Parathyroid adenoma (tissue), 2 donors: ENCODE measurements around the gene CCSER2.
"Not testable (repeated sequence)": the region's sequence is repeated elsewhere in the genome, so short reads cannot be mapped to it uniquely, and the experiment has no call there.

Experiments used
- H2AFZ ChIP-seq: fragments of 300-600 bp; sonication (generic); one replicate; pipeline ENCODE4 v1.7.0; 2017; ENCODE audit warnings: antibody characterized with exemption, mild to moderate bottlenecking
- H3K27ac ChIP-seq: fragments of 300-600 bp; sonication (generic); one replicate; pipeline ENCODE4 v1.7.0; 2017
- H3K27me3 ChIP-seq: fragments of 300-600 bp; sonication (generic); one replicate; pipeline ENCODE4 v1.7.0; 2017; ENCODE audit warnings: low read length; ENCODE audit not compliant: control insufficient read depth, insufficient read depth
- H3K36me3 ChIP-seq: fragments of 300-600 bp; sonication (generic); one replicate; pipeline ENCODE4 v1.7.0; 2017; ENCODE audit warnings: low read length; ENCODE audit not compliant: control insufficient read depth, insufficient read depth
- H3K4me1 ChIP-seq: fragments of 300-600 bp; sonication (generic); one replicate; pipeline ENCODE4 v1.7.0; 2017; ENCODE audit warnings: control low read depth
- H3K4me2 ChIP-seq: fragments of 300-600 bp; sonication (generic); one replicate; pipeline ENCODE4 v1.7.0; 2017; ENCODE audit warnings: low read length
- H3K4me3 ChIP-seq: fragments of 300-600 bp; sonication (generic); one replicate; pipeline ENCODE4 v1.7.0; 2017; ENCODE audit warnings: low read depth, low read length
- H3K79me2 ChIP-seq: fragments of 300-600 bp; sonication (generic); one replicate; pipeline ENCODE4 v1.7.0; 2017; ENCODE audit warnings: control low read depth
- H3K9ac ChIP-seq: fragments of 300-600 bp; sonication (generic); one replicate; pipeline ENCODE4 v1.7.0; 2017; ENCODE audit warnings: mild to moderate bottlenecking
- H3K9me3 ChIP-seq: fragments of 300-600 bp; sonication (generic); one replicate; pipeline ENCODE4 v1.7.0; 2017; ENCODE audit warnings: low read length; ENCODE audit not compliant: control insufficient read depth
- CTCF ChIP-seq: fragments of 300-600 bp; sonication (generic); IDR thresholded peaks from one replicate; pipeline ENCODE4 v1.7.0; 2017; ENCODE audit warnings: antibody characterized with exemption, mild to moderate bottlenecking
- donor health status: primary hyperparathyroidism.

The CCSER2 gene

GRCh38 chr10:84493361-84493760, 165.0 kb downstream of the CCSER2 start:
- no peak overlapping the region for H3K27ac ChIP-seq
- TF ChIP-seq CTCF: no peak
- H3K4me3 ChIP-seq: no peak overlapping the region
- H3K4me1 ChIP-seq: peaks cover 5% of the 10 kb centered on the region
- no peaks in the 10 kb centered on the region for H3K36me3 ChIP-seq
- H3K4me2 ChIP-seq: no peak overlapping the region
- no peak overlapping the region for H3K9ac ChIP-seq
- no peaks in the 10 kb centered on the region for H3K9me3 ChIP-seq
- H2AFZ ChIP-seq: no peak overlapping the region
- no peaks in the 10 kb centered on the region for H3K27me3 ChIP-seq
- H3K79me2 ChIP-seq: peaks cover 19% of the 10 kb centered on the region

GRCh38 chr10:84493951-84494848, 165.8 kb downstream of the CCSER2 start:
- Histone ChIP-seq H3K4me1 (peaks cover 5% of the 10 kb centered on the region), H2AFZ (no peak overlapping the region), H3K9me3 (no peaks in the 10 kb centered on the region), H3K4me2 (no peak overlapping the region), H3K4me3 (no peak overlapping the region), H3K36me3 (no peaks in the 10 kb centered on the region), H3K27me3 (no peaks in the 10 kb centered on the region), H3K79me2 (peaks cover 19% of the 10 kb centered on the region), H3K9ac (no peak overlapping the region), H3K27ac (no peak overlapping the region)
- no peak for TF ChIP-seq CTCF

GRCh38 chr10:84494849-84495180, 166.4 kb downstream of the CCSER2 start:
- TF ChIP-seq CTCF: no peak
- Histone ChIP-seq H3K27me3 (no peaks in the 10 kb centered on the region), H3K9ac (no peak overlapping the region), H3K27ac (no peak overlapping the region), H3K79me2 (peaks cover 19% of the 10 kb centered on the region), H3K36me3 (no peaks in the 10 kb centered on the region), H3K9me3 (no peaks in the 10 kb centered on the region), H2AFZ (no peak overlapping the region), H3K4me2 (no peak overlapping the region), H3K4me3 (no peak overlapping the region), H3K4me1 (peaks cover 5% of the 10 kb centered on the region)

- H2AFZ ChIP-seq: no peak overlapping the region
- TF ChIP-seq CTCF: no peak
- no peak overlapping the region for H3K4me3 ChIP-seq
- no peak overlapping the region for H3K4me2 ChIP-seq
- no peaks in the 10 kb centered on the region for H3K9me3 ChIP-seq
- H3K27me3 ChIP-seq: no peaks in the 10 kb centered on the region
- no peak overlapping the region for H3K9ac ChIP-seq
- H3K36me3 ChIP-seq: no peaks in the 10 kb centered on the region
- no peak overlapping the region for H3K27ac ChIP-seq
- H3K79me2 ChIP-seq: peaks cover 16% of the 10 kb centered on the region
- peaks cover 5% of the 10 kb centered on the region for H3K4me1 ChIP-seq
Measured at GRCh38 chr10:84497978-84498377, 169.6 kb downstream of the CCSER2 start.

- peaks cover 12% of the 10 kb centered on the region for H3K79me2 ChIP-seq
- not testable (repeated sequence) for H3K36me3 ChIP-seq, H3K4me2 ChIP-seq, H2AFZ ChIP-seq, H3K9me3 ChIP-seq, H3K4me3 ChIP-seq, H3K4me1 ChIP-seq, H3K27me3 ChIP-seq, H3K27ac ChIP-seq, H3K9ac ChIP-seq
Measured at GRCh38 chr10:84499039-84499438, 170.7 kb downstream of the CCSER2 start.
